Uterus (tissue), 2 donors: ENCODE results near the gene TTC16.

ENCODE experiments used
- POLR2A ChIP-seq, 2 donors: fragments of 450-650 bp; IDR thresholded peaks; one replicate each; pipeline ENCODE4 v1.6.1; 2016; ENCODE audit warnings: antibody characterized with exemption in 2 of 2, mild to moderate bottlenecking in 1 of 2, moderate library complexity in 1 of 2
- TF ChIP-seq, protein P1 (sequence below), 4 experiments: fragments of 200-600 bp in 2 of 4; fragments of 450-650 bp in 2 of 4; sonication (generic) in 2 of 4; IDR thresholded peaks; one replicate each; pipeline ENCODE4 v1.5.1; 2016 to 2019; ENCODE audit warnings: antibody characterized with exemption in 4 of 4, mild to moderate bottlenecking in 2 of 4, moderate library complexity in 1 of 4

GRCh38 chr9:127773981-127774380 lies 58.1 kb downstream of the TTC16 start:
- TF ChIP-seq, protein P1, sequence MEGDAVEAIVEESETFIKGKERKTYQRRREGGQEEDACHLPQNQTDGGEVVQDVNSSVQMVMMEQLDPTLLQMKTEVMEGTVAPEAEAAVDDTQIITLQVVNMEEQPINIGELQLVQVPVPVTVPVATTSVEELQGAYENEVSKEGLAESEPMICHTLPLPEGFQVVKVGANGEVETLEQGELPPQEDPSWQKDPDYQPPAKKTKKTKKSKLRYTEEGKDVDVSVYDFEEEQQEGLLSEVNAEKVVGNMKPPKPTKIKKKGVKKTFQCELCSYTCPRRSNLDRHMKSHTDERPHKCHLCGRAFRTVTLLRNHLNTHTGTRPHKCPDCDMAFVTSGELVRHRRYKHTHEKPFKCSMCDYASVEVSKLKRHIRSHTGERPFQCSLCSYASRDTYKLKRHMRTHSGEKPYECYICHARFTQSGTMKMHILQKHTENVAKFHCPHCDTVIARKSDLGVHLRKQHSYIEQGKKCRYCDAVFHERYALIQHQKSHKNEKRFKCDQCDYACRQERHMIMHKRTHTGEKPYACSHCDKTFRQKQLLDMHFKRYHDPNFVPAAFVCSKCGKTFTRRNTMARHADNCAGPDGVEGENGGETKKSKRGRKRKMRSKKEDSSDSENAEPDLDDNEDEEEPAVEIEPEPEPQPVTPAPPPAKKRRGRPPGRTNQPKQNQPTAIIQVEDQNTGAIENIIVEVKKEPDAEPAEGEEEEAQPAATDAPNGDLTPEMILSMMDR (IDR thresholded peaks at IDR 0.05) = no peak
- TF ChIP-seq POLR2A (IDR thresholded peaks at IDR 0.05) = no peak
